Measurements from ENCODE around the gene DDIT4L.
"Not testable (repeated sequence)": the region's sequence is repeated elsewhere in the genome, so short reads cannot be mapped to it uniquely, and the experiment has no call there.

The DDIT4L gene

DNA sequence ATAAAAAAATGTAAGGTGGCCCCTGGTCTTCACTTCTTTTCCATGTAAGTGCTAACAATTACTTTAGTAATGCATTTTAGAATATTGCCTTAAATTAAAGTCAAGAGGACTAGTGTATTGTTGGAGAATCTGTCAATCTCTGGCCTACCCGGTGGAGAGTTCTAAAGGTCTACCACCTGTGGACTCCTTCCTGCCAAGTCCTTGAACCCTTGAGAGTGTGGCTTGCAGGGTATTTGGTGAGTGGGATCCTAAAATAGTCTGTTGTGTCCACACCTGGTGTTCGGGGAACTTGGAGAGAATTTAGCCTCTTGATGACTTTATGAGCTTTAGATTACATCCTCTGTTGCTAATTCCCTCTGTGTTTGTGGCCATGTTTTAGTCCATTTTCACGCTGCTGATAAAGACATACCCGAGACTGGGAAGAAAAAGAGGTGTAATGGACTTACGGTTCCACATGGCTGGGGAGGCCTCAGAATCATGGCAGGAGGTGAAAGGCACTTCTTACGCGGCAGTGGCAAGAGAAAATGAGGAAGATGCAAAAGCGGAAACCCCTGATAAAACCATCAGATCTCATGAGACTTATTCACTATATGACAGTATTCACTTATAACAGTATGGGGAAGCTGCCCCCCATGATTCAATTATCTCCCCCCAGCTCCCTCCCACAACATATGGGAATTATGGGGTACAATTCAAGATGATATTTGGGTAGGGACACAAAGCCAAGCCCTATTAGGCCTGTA lies 23.8 kb downstream of the DDIT4L start:
- no peak for DNase-seq (ENCODE audit: low spot score)

GRCh38 chr4:100165809-100166208 lies 24.5 kb downstream of the DDIT4L start:
- DNase-seq (ENCODE audit: low spot score), result no peak

- DNase-seq (ENCODE audit: low spot score), result no peak
Observed at GRCh38 chr4:100164808-100165760, 25.2 kb downstream of the DDIT4L start.

DNA sequence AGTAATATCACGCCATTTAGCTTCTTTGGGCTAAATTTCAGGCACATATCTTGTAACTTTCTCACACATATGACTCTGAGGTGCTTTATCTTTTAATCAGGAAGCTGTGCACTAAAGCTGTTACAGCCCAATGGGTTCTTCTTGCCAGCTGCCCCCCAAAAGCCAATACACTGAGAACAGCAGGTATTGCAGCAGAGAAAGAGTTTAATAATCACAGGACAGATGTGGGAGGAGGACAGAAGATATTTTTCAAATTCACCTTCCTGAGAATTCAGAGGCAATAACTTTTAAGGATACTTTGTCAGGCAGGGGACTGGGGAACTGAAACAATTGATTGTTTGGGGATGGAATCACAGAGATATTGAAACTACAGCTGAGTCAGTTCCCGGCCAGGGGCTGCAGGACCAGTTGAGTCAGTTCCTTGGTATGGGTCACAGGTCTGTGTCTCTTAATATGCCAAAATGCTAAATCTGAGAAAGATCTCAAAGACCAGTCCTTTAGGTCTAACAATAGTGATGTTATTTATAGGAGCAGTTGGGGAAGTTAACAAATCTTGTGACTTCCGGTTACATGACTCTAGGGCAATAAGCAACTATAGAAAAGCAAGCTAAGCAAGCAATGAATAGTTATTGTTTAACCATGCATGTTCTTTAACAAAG lies 28.1 kb downstream of the DDIT4L start:
- peak; percentile 93 for DNase-seq (ENCODE audit: low spot score)

GRCh38 chr4:100149190-100149589 lies 41.1 kb downstream of the DDIT4L start:
- DNase-seq (ENCODE audit: low spot score), result no peak

- DNase-seq (ENCODE audit: low spot score), result no peak
Observed at GRCh38 chr4:100147684-100148083, 42.6 kb downstream of the DDIT4L start.

GRCh38 chr4:100147198-100147597 lies 43.1 kb downstream of the DDIT4L start:
- no peak for DNase-seq (ENCODE audit: low spot score)

- DNase-seq (ENCODE audit: low spot score), result no peak
Observed at GRCh38 chr4:100146756-100147155, 43.5 kb downstream of the DDIT4L start.

DNA sequence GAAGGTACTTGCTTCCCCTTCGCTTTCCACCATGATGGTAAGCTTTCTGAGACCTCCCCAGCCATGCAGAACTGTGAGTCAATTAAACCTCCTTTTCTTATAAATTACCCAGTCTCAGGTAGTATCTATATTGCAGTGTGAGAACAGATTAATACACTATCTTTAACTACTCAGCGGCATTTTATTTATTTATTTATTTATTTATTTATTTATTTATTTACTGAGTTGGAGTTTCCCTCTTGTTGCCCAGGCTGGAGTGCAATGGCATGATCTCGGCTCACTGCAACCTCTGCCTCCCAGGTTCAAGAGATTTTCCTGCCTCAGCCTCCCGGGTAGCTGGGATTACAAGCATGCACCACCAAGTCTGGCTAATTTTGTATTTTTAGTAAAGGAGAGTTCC lies 52.9 kb downstream of the DDIT4L start:
- DNase-seq (ENCODE audit: low spot score), result not testable (repeated sequence)

Measured in kidney capillary endothelial cell (primary cell).